Naive thymus-derived CD4-positive, alpha-beta T cell (primary cell): ENCODE measurements around the gene NATD1. TPM values are rescaled to one million over a fixed set of nuclear protein-coding genes. Genes with fewer than 3 reads are reported as not detected.
A peak's percentile ranks its signal among the peaks of the same experiment; 100 is the strongest.

Experiments used
- ATAC-seq: fragments of 150-1000 bp; cut with Tn5 transposase; 2 replicates; pipeline ENCODE4 v1.10.0; 2021; ENCODE audit warnings: mild to moderate bottlenecking, moderate library complexity
- CTCF ChIA-PET: fragments of 350-600 bp; sonication (Branson Sonifier 250); formaldehyde crosslinking; loops from one replicate; lab custom pipeline; 2021; ENCODE audit warnings: antibody characterized with exemption; lab: Charles Lee
- POLR2A ChIA-PET: fragments of 350-600 bp; sonication (Branson Sonifier 250); formaldehyde crosslinking; loops from one replicate; lab custom pipeline; 2021; ENCODE audit warnings: antibody characterized with exemption, inconsistent platforms; lab: Charles Lee
- DNase-seq, 9 donors: peaks; one replicate each; pipeline versions ENCODE4 v3.0.0 to v3.0.0-alpha.2; 2020 to 2022; ENCODE audit warnings: mixed read lengths in 1 of 9
- H3K27ac ChIP-seq: one replicate; pipeline ENCODE4 v1.7.0; 2013; ENCODE audit warnings: mild to moderate bottlenecking, low read depth, low read length, moderate library complexity
- H3K27me3 ChIP-seq, 2 donors: one replicate each; pipeline ENCODE4 v1.7.0; 2013; ENCODE audit warnings: low read length in 2 of 2, mild to moderate bottlenecking in 2 of 2, moderate library complexity in 2 of 2; ENCODE audit not compliant: control insufficient read depth in 2 of 2, insufficient read depth in 2 of 2
- H3K36me3 ChIP-seq, 3 experiments: 1 replicate in 2 of 3; 2 replicates in 1 of 3; pipeline ENCODE4 v1.7.0; 2013; ENCODE audit warnings: low read length in 3 of 3, mild to moderate bottlenecking in 3 of 3, moderate library complexity in 1 of 3; ENCODE audit not compliant: insufficient read depth in 3 of 3, control insufficient read depth in 2 of 3
- H3K4me1 ChIP-seq, 2 donors: one replicate each; pipeline ENCODE4 v1.7.0; 2013; ENCODE audit warnings: low read length in 2 of 2, mild to moderate bottlenecking in 2 of 2, moderate library complexity in 1 of 2; ENCODE audit not compliant: control insufficient read depth in 2 of 2, insufficient read depth in 2 of 2
- H3K4me3 ChIP-seq: 2 replicates; pipeline ENCODE4 v1.7.0; 2013; ENCODE audit warnings: mild to moderate bottlenecking, low read length
- H3K9me3 ChIP-seq, 3 experiments: 1 replicate in 2 of 3; 2 replicates in 1 of 3; pipeline ENCODE4 v1.7.0; 2013; ENCODE audit warnings: low read length in 3 of 3; ENCODE audit not compliant: control insufficient read depth in 2 of 3
- H3K27ac Mint-ChIP-seq, 9 donors: one replicate each; pipeline ENCODE4 v1.8.0; 2020 to 2022; ENCODE audit warnings: mixed read lengths in 9 of 9, mild to moderate bottlenecking in 8 of 9, moderate library complexity in 5 of 9, inconsistent platforms in 2 of 9
- H3K27me3 Mint-ChIP-seq, 5 donors: one replicate each; pipeline ENCODE4 v1.8.0; 2021 to 2022; ENCODE audit warnings: mixed read lengths in 5 of 5, mild to moderate bottlenecking in 1 of 5
- H3K36me3 Mint-ChIP-seq, 5 donors: one replicate each; pipeline ENCODE4 v1.8.0; 2020 to 2022; ENCODE audit warnings: mixed read lengths in 5 of 5, mild to moderate bottlenecking in 3 of 5, inconsistent platforms in 1 of 5
- H3K4me1 Mint-ChIP-seq, 7 donors: one replicate each; pipeline ENCODE4 v1.8.0; 2020 to 2022; ENCODE audit warnings: mixed read lengths in 7 of 7, mild to moderate bottlenecking in 3 of 7, inconsistent platforms in 1 of 7
- H3K4me3 Mint-ChIP-seq, 10 donors: one replicate each; pipeline ENCODE4 v1.8.0; 2020 to 2022; ENCODE audit warnings: mild to moderate bottlenecking in 10 of 10, mixed read lengths in 10 of 10, moderate library complexity in 6 of 10, inconsistent platforms in 2 of 10
- H3K9me3 Mint-ChIP-seq, 11 donors: one replicate each; pipeline ENCODE4 v1.8.0; 2020 to 2022; ENCODE audit warnings: mixed read lengths in 11 of 11, mild to moderate bottlenecking in 4 of 11, inconsistent platforms in 1 of 11, moderate library complexity in 1 of 11
- intact Hi-C, 2 donors: fragments of 100-400 bp; cut with micrococcal nuclease; formaldehyde crosslinking; loops; one replicate each; pipeline ENCODE4 v1.15.1; 2023
- polyA plus RNA-seq, 2 donors: library from polyadenylated mRNA; unstranded; fragments of 300-500 nt; fragmentation: Illumina TruSeq; gene quantifications; one replicate each; pipeline ENCODE4 v1.2.3, GENCODE V29; 2021
- total RNA-seq, 6 experiments: library from RNA in 5 of 6; stranded (reverse) in 5 of 6; gene quantifications; 1 replicate in 5 of 6; 2 replicates in 1 of 6; pipeline ENCODE4 v1.2.3 and lab custom pipeline; 2021 to 2026

NATD1 gene
- total and polyA plus RNA-seq, 7 experiments from 2014 or later: 1.7 to 11.1 (median 7.1) TPM

GRCh38 chr17:21298056-21298982 is 45.1 kb upstream of the NATD1 start:
- H3K27ac Mint-ChIP-seq: peak overlapping the region in 2 of 9 donors; percentile 21 to 51
- H3K4me1 Mint-ChIP-seq: peaks cover 5 to 11% (median 7%) of the 10 kb centered on the region in 7 donors
- intact Hi-C loops: no loop called here
- peaks cover 0 to 12% (median 9%) of the 10 kb centered on the region in 5 donors for H3K36me3 Mint-ChIP-seq
- CTCF ChIA-PET: interaction anchor here (0.7 kb wide), 1 partner anchor 19 kb away, joined by 3 read pairs; no protein-coding TSS in a partner anchor
- H3K27ac ChIP-seq: no peak overlapping the region
- H3K4me1 ChIP-seq: no peaks in the 10 kb centered on the region
- H3K4me3 ChIP-seq: no peak overlapping the region
- no peaks in the 10 kb centered on the region for H3K27me3 ChIP-seq
- H3K9me3 Mint-ChIP-seq: peaks cover 0 to 24% (median 7%) of the 10 kb centered on the region in 11 donors
- H3K27me3 Mint-ChIP-seq: no peaks in the 10 kb centered on the region
- POLR2A ChIA-PET: no interaction called here
- ATAC-seq (no peak), DNase-seq (no peak)
- no peak overlapping the region for H3K4me3 Mint-ChIP-seq
- H3K36me3 ChIP-seq: peaks cover 0 to 61% (median 0%) of the 10 kb centered on the region in 3 experiments
- no peaks in the 10 kb centered on the region for H3K9me3 ChIP-seq

- Mint-ChIP-seq H3K4me3 (no peak overlapping the region), H3K36me3 (peaks cover 0 to 11% (median 10%) of the 10 kb centered on the region in 5 donors)
Measured at GRCh38 chr17:21297597-21297996, 44.4 kb upstream of the NATD1 start.

GRCh38 chr17:21297026-21297520 is 43.9 kb upstream of the NATD1 start:
- Histone ChIP-seq H3K27ac (no peak overlapping the region), H3K4me3 (no peak overlapping the region), H3K36me3 (peaks cover 0 to 52% (median 0%) of the 10 kb centered on the region in 3 experiments), H3K27me3 (no peaks in the 10 kb centered on the region), H3K4me1 (no peaks in the 10 kb centered on the region), H3K9me3 (no peaks in the 10 kb centered on the region)
- no peak overlapping the region for H3K4me3 Mint-ChIP-seq
- H3K36me3 Mint-ChIP-seq: peaks cover 0 to 13% (median 10%) of the 10 kb centered on the region in 5 donors
- H3K27me3 Mint-ChIP-seq: peaks cover 0 to 4% (median 0%) of the 10 kb centered on the region in 5 donors
- peak overlapping the region in 1 of 9 donors; percentile 6 for H3K27ac Mint-ChIP-seq
- H3K9me3 Mint-ChIP-seq: peaks cover 0 to 25% (median 8%) of the 10 kb centered on the region in 11 donors
- no peak for ATAC-seq
- ChIA-PET CTCF (no interaction called here), POLR2A (no interaction called here)
- intact Hi-C loops: no loop called here
- H3K4me1 Mint-ChIP-seq: peaks cover 8 to 17% (median 15%) of the 10 kb centered on the region in 7 donors
- DNase-seq: no peak

More at GRCh38 chr17:21297597-21297996, 44.4 kb upstream of the NATD1 start:
- DNase-seq: no peak
- H3K36me3 ChIP-seq: peaks cover 0 to 57% (median 0%) of the 10 kb centered on the region in 3 experiments
- POLR2A ChIA-PET: no interaction called here
- Mint-ChIP-seq H3K4me1 (peaks cover 6 to 12% (median 11%) of the 10 kb centered on the region in 7 donors), H3K9me3 (peaks cover 0 to 24% (median 6%) of the 10 kb centered on the region in 11 donors), H3K27ac (peak overlapping the region in 1 of 9 donors; percentile 6), H3K27me3 (no peaks in the 10 kb centered on the region)
- no peaks in the 10 kb centered on the region for H3K9me3 ChIP-seq
- no peak for ATAC-seq
- H3K4me3 ChIP-seq: no peak overlapping the region
- CTCF ChIA-PET: no interaction called here
- H3K4me1 ChIP-seq: no peaks in the 10 kb centered on the region
- intact Hi-C loops: no loop called here
- no peaks in the 10 kb centered on the region for H3K27me3 ChIP-seq
- H3K27ac ChIP-seq: no peak overlapping the region

- intact Hi-C loops: no loop called here
- DNase-seq (no peak), ATAC-seq (peak; percentile 15)
- peaks cover 0 to 5% (median 0%) of the 10 kb centered on the region in 5 donors for H3K27me3 Mint-ChIP-seq
- Histone ChIP-seq H3K27ac (no peak overlapping the region), H3K4me1 (no peaks in the 10 kb centered on the region), H3K36me3 (peaks cover 0 to 45% (median 0%) of the 10 kb centered on the region in 3 experiments), H3K9me3 (no peaks in the 10 kb centered on the region), H3K4me3 (no peak overlapping the region), H3K27me3 (no peaks in the 10 kb centered on the region)
- H3K27ac Mint-ChIP-seq: peak overlapping the region in 1 of 9 donors; percentile 81
- ChIA-PET CTCF (interaction anchor here (0.6 kb wide), 1 partner anchor 10 kb away, joined by 4 read pairs; no protein-coding TSS in a partner anchor), POLR2A (no interaction called here)
- peaks cover 8 to 19% (median 18%) of the 10 kb centered on the region in 7 donors for H3K4me1 Mint-ChIP-seq
- H3K4me3 Mint-ChIP-seq: no peak overlapping the region
- H3K36me3 Mint-ChIP-seq: peaks cover 0 to 12% (median 10%) of the 10 kb centered on the region in 5 donors
- H3K9me3 Mint-ChIP-seq: peaks cover 0 to 29% (median 10%) of the 10 kb centered on the region in 11 donors
Measured at GRCh38 chr17:21296097-21297025, 43.2 kb upstream of the NATD1 start.

- no peak overlapping the region for H3K4me3 Mint-ChIP-seq
- CTCF ChIA-PET: interaction anchor here (0.6 kb wide), 1 partner anchor 11 kb away, joined by 4 read pairs; no protein-coding TSS in a partner anchor
- ATAC-seq: no peak
Measured at GRCh38 chr17:21295036-21295952, 42.1 kb upstream of the NATD1 start.

More at GRCh38 chr17:21295036-21295952, 42.1 kb upstream of the NATD1 start:
- Mint-ChIP-seq H3K27me3 (peaks cover 0 to 10% (median 0%) of the 10 kb centered on the region in 5 donors), H3K36me3 (peaks cover 0 to 10% (median 5%) of the 10 kb centered on the region in 5 donors), H3K4me1 (peaks cover 8 to 29% (median 26%) of the 10 kb centered on the region in 7 donors), H3K9me3 (peaks cover 0 to 26% (median 11%) of the 10 kb centered on the region in 11 donors), H3K27ac (peak overlapping the region in 6 of 9 donors; percentile 2 to 38 (median 20))
- Histone ChIP-seq H3K4me1 (no peaks in the 10 kb centered on the region), H3K27me3 (no peaks in the 10 kb centered on the region), H3K4me3 (no peak overlapping the region), H3K9me3 (no peaks in the 10 kb centered on the region), H3K36me3 (peaks cover 0 to 34% (median 0%) of the 10 kb centered on the region in 3 experiments), H3K27ac (no peak overlapping the region)
- POLR2A ChIA-PET: no interaction called here
- no peak for DNase-seq
- intact Hi-C loops: no loop called here
